Fibroblast of mammary gland (primary cell): Measurements from ENCODE around the gene BICD1.

ENCODE experiments used
- DNase-seq: peaks from one replicate; pipeline ENCODE4 v3.0.0-alpha.2; 2010; ENCODE audit warnings: low read depth
- H3K4me3 ChIP-seq: 2 replicates; pipeline ENCODE4 v1.5.1; 2011; ENCODE audit warnings: low read depth, mild to moderate bottlenecking, low read length, moderate library complexity; ENCODE audit not compliant: control insufficient read depth
- CTCF ChIP-seq: conservative IDR thresholded peaks from 2 replicates; pipeline ENCODE4 v1.5.1; 2011; ENCODE audit warnings: low read depth, low read length, inconsistent platforms; ENCODE audit not compliant: control insufficient read depth, insufficient read depth

BICD1 gene

GRCh38 chr12:32069731-32070130, 36.9 kb upstream of the BICD1 start:
- DNase-seq, result no peak
- TF ChIP-seq CTCF, result no peak
- H3K4me3 ChIP-seq, result no peak overlapping the region

- TF ChIP-seq CTCF, result no peak
- no peak for DNase-seq
Observed at GRCh38 chr12:32070370-32070769, 36.3 kb upstream of the BICD1 start.

GRCh38 chr12:32072102-32072501, 34.5 kb upstream of the BICD1 start:
- no peak overlapping the region for H3K4me3 ChIP-seq
- no peak for DNase-seq
- no peak for TF ChIP-seq CTCF

More at GRCh38 chr12:32070370-32070769, 36.3 kb upstream of the BICD1 start:
- H3K4me3 ChIP-seq, result no peak overlapping the region

- no peak for TF ChIP-seq CTCF
- no peak for DNase-seq
- H3K4me3 ChIP-seq, result no peak overlapping the region
Observed at GRCh38 chr12:32074432-32074831, 32.2 kb upstream of the BICD1 start.

- no peak for DNase-seq
- no peak overlapping the region for H3K4me3 ChIP-seq
- TF ChIP-seq CTCF, result no peak
Observed at GRCh38 chr12:32076941-32077340, 29.7 kb upstream of the BICD1 start.

- TF ChIP-seq CTCF, result no peak
- no peak overlapping the region for H3K4me3 ChIP-seq
- no peak for DNase-seq
Observed at GRCh38 chr12:32080435-32080834, 26.2 kb upstream of the BICD1 start.

GRCh38 chr12:32083489-32083888, 23.2 kb upstream of the BICD1 start:
- peak; percentile 83 for DNase-seq
- TF ChIP-seq CTCF, result no peak
- H3K4me3 ChIP-seq, result no peak overlapping the region
